HepG2 (cell line): Measurements from ENCODE around the gene TMCO4. TPM values are rescaled to one million over a fixed set of nuclear protein-coding genes. Genes with fewer than 3 reads are reported as not detected.
A peak's percentile ranks its signal among the peaks of the same experiment; 100 is the strongest.

ENCODE experiments used
- ATAC-seq: fragments of 200-7000 bp; cut with Tn5 transposase; 3 replicates; pipeline ENCODE4 v1.9.1; 2020; ENCODE audit warnings: mild to moderate bottlenecking, moderate library complexity
- BruUV-seq: library from RNA; stranded (reverse); fragments of 400-500 nt; replicated peaks from 2 replicates; lab custom pipeline; 2021; lab: Mats Ljungman, UMichigan
- CTCF ChIA-PET: fragments of 300-600 bp; formaldehyde crosslinking; extraction: SDS; loops from one replicate; lab custom pipeline; 2021; ENCODE audit warnings: low total read pairs, inconsistent platforms, low intra/inter-chr PET ratio; lab: Yijun Ruan, JAX
- POLR2A ChIA-PET: fragments of 350-600 bp; sonication (Branson Sonifier 250); formaldehyde crosslinking; loops from one replicate; lab custom pipeline; 2020; ENCODE audit warnings: antibody characterized with exemption, inconsistent platforms; lab: Yijun Ruan, JAX
- DNase-seq: peaks from one replicate; pipeline ENCODE4 v3.0.0-alpha.2; 2015; ENCODE audit warnings: low spot score
- FAIRE-seq: peaks from 3 replicates; lab custom pipeline; 2011; peaks lifted over from hg19 to GRCh38; lab: Jason Lieb, UNC
- H2AFZ ChIP-seq: one replicate; pipeline ENCODE4 v1.6.1; 2011; ENCODE audit warnings: low read length, inconsistent platforms
- H3K27ac ChIP-seq: fragments of 300-600 bp; 3 replicates; pipeline ENCODE4 v1.8.0; 2011; ENCODE audit warnings: mixed run types, mild to moderate bottlenecking, mixed read lengths, low read length, inconsistent platforms; ENCODE audit not compliant: insufficient read depth; ENCODE audit errors: extremely low read length
- H3K27me3 ChIP-seq, 2 experiments: fragments of 200-600 bp in 1 of 2; 2 replicates in 1 of 2; 3 replicates in 1 of 2; pipeline versions ENCODE4 v1.6.0 to v1.8.0; 2011; ENCODE audit warnings: low read length in 2 of 2, mild to moderate bottlenecking in 2 of 2, moderate library complexity in 2 of 2, inconsistent platforms in 1 of 2; ENCODE audit not compliant: insufficient read depth in 2 of 2, control insufficient read depth in 1 of 2
- H3K36me3 ChIP-seq, 2 experiments: fragments of 200-600 bp in 1 of 2; replicated peaks in 1 of 2; 2 replicates in 1 of 2; 3 replicates in 1 of 2; pipeline versions ENCODE4 v1.5.1 to v1.8.0; 2011; ENCODE audit warnings: low read length in 2 of 2, inconsistent platforms in 1 of 2; ENCODE audit not compliant: insufficient read depth in 2 of 2, control insufficient read depth in 1 of 2
- H3K4me1 ChIP-seq: 2 replicates; pipeline ENCODE4 v1.5.1; 2012; ENCODE audit warnings: low read length, inconsistent platforms; ENCODE audit not compliant: insufficient read depth
- H3K4me2 ChIP-seq: 2 replicates; pipeline ENCODE4 v1.6.0; 2011; ENCODE audit warnings: low read depth, low read length, inconsistent platforms
- H3K4me3 ChIP-seq, 3 experiments: fragments of 200-600 bp in 1 of 3; sonication (generic), shearing (Covaris generic) in 1 of 3; replicated peaks in 1 of 3; 2 replicates each; pipeline ENCODE4 v1.5.1; 2011 to 2016; ENCODE audit warnings: low read length in 3 of 3, inconsistent platforms in 2 of 3, low read depth in 2 of 3, mild to moderate bottlenecking in 2 of 3, control low read depth in 1 of 3, mixed read lengths in 1 of 3; ENCODE audit not compliant: insufficient read depth in 1 of 3
- H3K79me2 ChIP-seq: one replicate; pipeline ENCODE4 v1.6.1; 2011; ENCODE audit warnings: low read length, inconsistent platforms; ENCODE audit not compliant: insufficient read depth
- H3K9ac ChIP-seq: 2 replicates; pipeline ENCODE4 v1.6.0; 2011; ENCODE audit warnings: mild to moderate bottlenecking, low read depth, low read length, inconsistent platforms; ENCODE audit not compliant: insufficient read depth
- H3K9me3 ChIP-seq: 2 replicates; pipeline ENCODE4 v1.5.1; 2012; ENCODE audit warnings: mild to moderate bottlenecking, low read length
- H4K20me1 ChIP-seq: 2 replicates; pipeline ENCODE4 v1.6.0; 2011; ENCODE audit warnings: inconsistent platforms, mild to moderate bottlenecking, low read length, moderate library complexity; ENCODE audit not compliant: insufficient read depth
- CAMTA2 ChIP-seq: sonication (generic); formaldehyde crosslinking; IDR thresholded peaks from 2 replicates; pipeline ENCODE4 v1.4.0; 2020; ENCODE audit warnings: mild to moderate bottlenecking, missing genetic modification reagents, borderline replicate concordance
- CBX1 ChIP-seq: IDR thresholded peaks from one replicate; pipeline ENCODE4 v1.6.1; 2016; ENCODE audit warnings: antibody characterized with exemption, low read depth
- CREB1 ChIP-seq, 2 experiments: fragments of 450-650 bp in 1 of 2; IDR thresholded peaks; 2 replicates each; pipeline ENCODE4 v1.6.1; 2016 to 2017; ENCODE audit warnings: control low read depth in 1 of 2, mild to moderate bottlenecking in 1 of 2, missing compliant biosample characterization in 1 of 2, missing genetic modification characterization in 1 of 2
- CTCF ChIP-seq: sonication (generic); formaldehyde crosslinking; IDR thresholded peaks from 2 replicates; pipeline ENCODE4 v1.5.0; 2020; ENCODE audit warnings: mild to moderate bottlenecking, missing genetic modification reagents, moderate library complexity
- GMEB2 ChIP-seq: IDR thresholded peaks from 2 replicates; pipeline ENCODE4 v1.6.1; 2016; ENCODE audit warnings: missing biosample characterization, missing genetic modification reagents, low read depth
- HHEX ChIP-seq: IDR thresholded peaks from 2 replicates; pipeline ENCODE4 v1.6.1; 2016; ENCODE audit warnings: control low read depth
- MAFG ChIP-seq: sonication (generic); formaldehyde crosslinking; IDR thresholded peaks from 2 replicates; pipeline ENCODE4 v1.5.1; 2020; ENCODE audit warnings: mild to moderate bottlenecking, missing genetic modification reagents
- STAG1 ChIP-seq: sonication (generic); formaldehyde crosslinking; IDR thresholded peaks from 2 replicates; pipeline ENCODE4 v1.4.0; 2020; ENCODE audit warnings: missing genetic modification reagents
- ZBTB44 ChIP-seq: sonication (generic); formaldehyde crosslinking; IDR thresholded peaks from 2 replicates; pipeline ENCODE4 v1.4.0; 2020; ENCODE audit warnings: missing genetic modification reagents
- ZFYVE20 ChIP-seq: sonication (generic); formaldehyde crosslinking; IDR thresholded peaks from 2 replicates; pipeline ENCODE4 v1.8.0; 2023; ENCODE audit warnings: low read depth, mild to moderate bottlenecking, moderate library complexity, missing genetic modification reagents, borderline replicate concordance
- ZNF501 ChIP-seq: sonication (generic); formaldehyde crosslinking; IDR thresholded peaks from 2 replicates; pipeline ENCODE4 v1.5.1; 2020; ENCODE audit warnings: mild to moderate bottlenecking, moderate library complexity, missing genetic modification reagents
- ZNF546 ChIP-seq: sonication (generic); formaldehyde crosslinking; conservative IDR thresholded peaks from 2 replicates; pipeline ENCODE4 v1.8.1; 2023; ENCODE audit warnings: mild to moderate bottlenecking, missing genetic modification reagents
- WGBS: methylation state at CpG from one replicate; pipeline ENCODE4 v1.1.6; 2017; ENCODE audit warnings: low lambda C conversion rate; 5-methylcytosine and 5-hydroxymethylcytosine counted together
- in situ Hi-C: cut with HindIII; loops from 2 replicates; pipeline ENCODE4 v1.10.0; 2017; ENCODE audit warnings: low pct_unique_long_range_greater_than_20kb; ENCODE audit not compliant: extremely low pct_ligation_motif_present
- intact Hi-C: fragments of 100-400 bp; cut with micrococcal nuclease; formaldehyde crosslinking; loops from one replicate; pipeline ENCODE4 v1.10.0; 2022; ENCODE audit not compliant: unreplicated experiment
- polyA plus RNA-seq, 8 experiments: library from polyadenylated mRNA; depleted of rRNA in 3 of 8; stranded (reverse) in 7 of 8; unstranded in 1 of 8; fragments of >200 nt; fragmentation: Illumina TruSeq in 4 of 8; extraction: Trizol in 4 of 8; gene quantifications; 2 replicates each; pipeline versions ENCODE4 v1.2.1 to v1.2.3, GENCODE V29; 2011 to 2016; ENCODE audit warnings: low read depth in 4 of 8, missing spikeins in 1 of 8, mixed read lengths in 1 of 8; ENCODE audit not compliant: insufficient read depth in 1 of 8
- total RNA-seq, 5 experiments: library from RNA; depleted of rRNA; stranded (reverse); fragments of >200 nt; fragmentation: Illumina TruSeq; extraction: Trizol; gene quantifications; 2 replicates each; pipeline ENCODE4 v1.2.3, GENCODE V29; 2016; ENCODE audit warnings: low read depth in 1 of 5

Gene TMCO4
- total and polyA plus RNA-seq, 2 of the 13 experiments (the other 11 are each of a cell fraction or from before 2014, with no cell fraction given) = 2.1 to 4.1 TPM

GRCh38 chr1:19772053-19772452 is 27.7 kb downstream of the TMCO4 start:
- no TSS peak for BruUV-seq
- CTCF ChIA-PET = no interaction called here

GRCh38 chr1:19771350-19771749 is 28.4 kb downstream of the TMCO4 start:
- DNase-seq = no peak
- intact Hi-C loops (no loop called here), in situ Hi-C loops (no loop called here)
- no peak for FAIRE-seq
- Histone ChIP-seq H3K4me3 (no peak overlapping the region), H3K36me3 (no peaks in the 10 kb centered on the region), H3K9me3 (no peaks in the 10 kb centered on the region), H4K20me1 (no peaks in the 10 kb centered on the region), H3K4me1 (no peaks in the 10 kb centered on the region), H3K4me2 (no peak overlapping the region), H3K9ac (no peak overlapping the region), H3K27ac (no peak overlapping the region), H3K27me3 (no peaks in the 10 kb centered on the region; a peak in 1 of 5 replicates), H3K79me2 (no peaks in the 10 kb centered on the region), H2AFZ (no peak overlapping the region)
- POLR2A ChIA-PET = no interaction called here
- no peak for ATAC-seq
- CTCF ChIA-PET = no interaction called here
- BruUV-seq = no TSS peak
- WGBS = 91% methylated on average over 6 of the region's 6 CpGs
- no peak for TF ChIP-seq HHEX (CRISPR knock-in tag)
- TF ChIP-seq CREB1 (IDR thresholded peaks at IDR 0.05) = no peak
- no peak for TF ChIP-seq CREB1 (CRISPR knock-in tag; IDR thresholded peaks at IDR 0.05)
- TF ChIP-seq ZFYVE20 (CRISPR knock-in tag) = no peak
- TF ChIP-seq ZBTB44 (CRISPR knock-in tag) = no peak
- TF ChIP-seq ZNF501 = no peak
- TF ChIP-seq CBX1 = no peak
- TF ChIP-seq ZNF546 (CRISPR knock-in tag) = no peak
- TF ChIP-seq GMEB2 = no peak
- no peak for TF ChIP-seq MAFG (CRISPR knock-in tag)

More at GRCh38 chr1:19772053-19772452, 27.7 kb downstream of the TMCO4 start:
- POLR2A ChIA-PET = no interaction called here
- TF ChIP-seq CTCF (CRISPR knock-in tag) (peak; percentile 49), STAG1 (peak; percentile 51), CAMTA2 (CRISPR knock-in tag) (no peak)
- no peak overlapping the region for H3K4me3 ChIP-seq
- no peak overlapping the region for H3K4me2 ChIP-seq
- H3K36me3 ChIP-seq = no peaks in the 10 kb centered on the region
- H3K79me2 ChIP-seq = no peaks in the 10 kb centered on the region
- 75% methylated on average over 9 of the region's 9 CpGs for WGBS
- intact Hi-C loops = loop anchor here (1.0 kb wide), 1 partner anchor 39 kb away; no protein-coding TSS in a partner anchor
- no peak overlapping the region for H3K27ac ChIP-seq
- no peak overlapping the region for H2AFZ ChIP-seq
- DNase-seq = no peak
- in situ Hi-C loops = no loop called here
- no peak overlapping the region for H3K9ac ChIP-seq
- H3K9me3 ChIP-seq = no peaks in the 10 kb centered on the region
- H3K4me1 ChIP-seq = no peaks in the 10 kb centered on the region
- no peak for FAIRE-seq
- H4K20me1 ChIP-seq = no peaks in the 10 kb centered on the region
- ATAC-seq = peak; percentile 46
- no peaks in the 10 kb centered on the region for H3K27me3 ChIP-seq
